ENCODE measurements around the gene TEP1. TPM values are rescaled to one million over a fixed set of nuclear protein-coding genes. Genes with fewer than 3 reads are reported as not detected.

The TEP1 gene
- total and polyA plus RNA-seq, 12 donors: 8.7 to 59.8 (median 30.8) TPM

DNA sequence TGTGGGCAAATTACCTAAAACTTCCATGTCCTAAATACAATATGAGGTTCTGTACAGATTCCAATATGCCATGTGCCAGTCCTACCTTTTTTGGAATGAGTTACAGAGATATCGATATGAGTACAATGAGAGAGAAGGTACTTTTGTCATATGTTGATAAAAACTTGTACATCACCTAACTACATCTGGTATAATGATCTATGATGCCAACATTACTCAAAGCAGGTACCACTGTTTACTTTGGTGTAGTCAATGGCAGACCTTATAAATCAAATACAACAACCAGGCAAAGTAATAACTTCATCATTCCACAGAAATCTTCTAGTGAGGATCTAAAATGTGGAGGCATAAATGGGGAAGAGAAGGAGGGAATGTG is 12.7 kb downstream of the TEP1 start:
- Histone ChIP-seq H3K9me3 (replicated peaks in 1 of 3) (no peaks in the 10 kb centered on the region), H3K27me3 (no peaks in the 10 kb centered on the region), H3K36me3 (replicated peaks in 1 of 2) (peaks cover 0 to 88% of the 10 kb centered on the region in 2 donors), H3K4me1 (replicated peaks in 1 of 2) (no peaks in the 10 kb centered on the region), H3K27ac (no peak overlapping the region), H3K4me3 (no peak overlapping the region)
- TF ChIP-seq, protein P1, sequence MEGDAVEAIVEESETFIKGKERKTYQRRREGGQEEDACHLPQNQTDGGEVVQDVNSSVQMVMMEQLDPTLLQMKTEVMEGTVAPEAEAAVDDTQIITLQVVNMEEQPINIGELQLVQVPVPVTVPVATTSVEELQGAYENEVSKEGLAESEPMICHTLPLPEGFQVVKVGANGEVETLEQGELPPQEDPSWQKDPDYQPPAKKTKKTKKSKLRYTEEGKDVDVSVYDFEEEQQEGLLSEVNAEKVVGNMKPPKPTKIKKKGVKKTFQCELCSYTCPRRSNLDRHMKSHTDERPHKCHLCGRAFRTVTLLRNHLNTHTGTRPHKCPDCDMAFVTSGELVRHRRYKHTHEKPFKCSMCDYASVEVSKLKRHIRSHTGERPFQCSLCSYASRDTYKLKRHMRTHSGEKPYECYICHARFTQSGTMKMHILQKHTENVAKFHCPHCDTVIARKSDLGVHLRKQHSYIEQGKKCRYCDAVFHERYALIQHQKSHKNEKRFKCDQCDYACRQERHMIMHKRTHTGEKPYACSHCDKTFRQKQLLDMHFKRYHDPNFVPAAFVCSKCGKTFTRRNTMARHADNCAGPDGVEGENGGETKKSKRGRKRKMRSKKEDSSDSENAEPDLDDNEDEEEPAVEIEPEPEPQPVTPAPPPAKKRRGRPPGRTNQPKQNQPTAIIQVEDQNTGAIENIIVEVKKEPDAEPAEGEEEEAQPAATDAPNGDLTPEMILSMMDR (IDR thresholded peaks at IDR 0.05): no peak
- no peak for TF ChIP-seq POLR2A (IDR thresholded peaks at IDR 0.05)
- DNase-seq: no peak
- intact Hi-C loops (cut with DNase I): loop anchor here (10.0 kb wide), 2 partner anchors 46 to 204 kb away; no protein-coding TSS in a partner anchor
- 93 to 100% (median 98%) methylated on average over 1 of the region's 1 CpG for WGBS, 4 donors

DNA sequence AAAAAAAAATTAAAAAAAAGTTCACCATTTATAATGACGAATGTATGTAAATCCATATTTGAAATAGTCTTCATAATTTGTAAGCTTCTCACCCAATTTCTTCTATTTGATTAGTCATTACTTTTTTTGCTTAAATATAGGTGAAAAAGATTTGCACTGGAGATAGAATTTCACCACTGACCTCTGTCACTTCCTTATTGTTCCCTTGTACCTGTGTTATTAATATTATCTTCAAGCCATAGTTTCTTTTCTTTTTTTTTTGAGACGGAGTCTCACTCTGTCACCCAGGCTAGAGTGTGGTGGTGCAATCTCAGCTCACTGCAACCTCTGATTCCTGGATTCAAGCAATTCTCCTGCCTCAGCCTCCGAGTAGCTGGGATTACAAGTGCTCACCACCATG is 15.8 kb downstream of the TEP1 start:
- H3K9me3 ChIP-seq (replicated peaks in 1 of 3): no peaks in the 10 kb centered on the region
- TF ChIP-seq POLR2A (IDR thresholded peaks at IDR 0.05): no peak
- TF ChIP-seq, protein P1 (IDR thresholded peaks at IDR 0.05): no peak
- H3K4me3 ChIP-seq: no peak overlapping the region
- no peaks in the 10 kb centered on the region for H3K4me1 ChIP-seq (replicated peaks in 1 of 2)
- no peak for DNase-seq
- H3K36me3 ChIP-seq (replicated peaks in 1 of 2): peaks cover 0 to 83% of the 10 kb centered on the region in 2 donors
- intact Hi-C loops (cut with DNase I): no loop called here
- no peak overlapping the region for H3K27ac ChIP-seq
- WGBS, 4 donors: 88 to 95% (median 93%) methylated on average over 3 of the region's 3 CpGs
- H3K27me3 ChIP-seq: no peaks in the 10 kb centered on the region

DNA sequence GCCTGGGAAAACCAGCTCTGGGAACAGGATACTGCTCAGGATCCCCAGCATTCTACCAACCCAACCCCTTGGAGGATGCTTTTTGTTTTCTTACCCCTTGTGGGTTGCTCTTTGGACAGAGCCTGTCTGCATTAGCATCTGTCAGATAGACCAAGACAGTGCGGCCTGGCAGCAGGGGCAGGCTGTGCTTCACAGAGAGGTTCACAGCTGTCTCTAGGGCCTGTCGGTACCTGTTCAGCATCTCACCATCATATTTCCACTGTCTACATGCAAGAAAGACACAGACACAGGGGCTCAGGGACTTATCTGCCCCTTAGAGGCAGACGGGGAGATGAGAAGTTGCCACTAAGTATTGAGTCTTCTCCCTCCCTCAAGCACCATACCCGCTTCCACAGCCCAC is 21.8 kb downstream of the TEP1 start:
- Histone ChIP-seq H3K4me3 (no peak overlapping the region), H3K9me3 (replicated peaks in 1 of 3) (no peaks in the 10 kb centered on the region), H3K27ac (no peak overlapping the region), H3K27me3 (no peaks in the 10 kb centered on the region), H3K36me3 (replicated peaks in 1 of 2) (peaks cover 0 to 87% of the 10 kb centered on the region in 2 donors), H3K4me1 (replicated peaks in 1 of 2) (no peaks in the 10 kb centered on the region)
- TF ChIP-seq POLR2A (IDR thresholded peaks at IDR 0.05): no peak
- TF ChIP-seq, protein P1 (IDR thresholded peaks at IDR 0.05): no peak
- WGBS, 4 donors: 90 to 96% (median 94%) methylated on average over 4 of the region's 4 CpGs
- DNase-seq: no peak
- intact Hi-C loops (cut with DNase I): no loop called here

DNA sequence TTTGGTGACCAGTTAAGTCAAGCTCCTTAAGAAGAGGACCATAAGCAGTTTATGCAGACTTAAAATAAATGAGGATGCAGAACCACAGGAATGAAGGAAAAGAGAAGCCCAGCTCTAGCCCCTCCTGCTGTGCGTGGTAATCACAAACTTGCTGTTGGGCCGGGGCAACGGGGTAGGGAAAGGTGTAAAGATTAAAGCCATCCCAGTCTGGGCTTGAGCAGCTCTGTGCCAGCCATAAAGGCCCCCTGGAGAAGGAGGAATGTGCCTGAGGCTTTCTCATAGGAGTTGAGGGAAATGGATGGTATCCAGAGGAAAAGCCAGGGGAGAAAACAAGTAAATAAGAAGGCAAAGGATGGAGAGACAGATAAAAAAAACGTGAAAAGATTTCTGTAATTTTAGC is 25.1 kb downstream of the TEP1 start:
- Histone ChIP-seq H3K27me3 (no peaks in the 10 kb centered on the region), H3K4me1 (replicated peaks in 1 of 2) (no peaks in the 10 kb centered on the region), H3K36me3 (replicated peaks in 1 of 2) (peaks cover 0 to 91% of the 10 kb centered on the region in 2 donors), H3K4me3 (no peak overlapping the region), H3K9me3 (replicated peaks in 1 of 3) (no peaks in the 10 kb centered on the region), H3K27ac (no peak overlapping the region)
- TF ChIP-seq POLR2A (IDR thresholded peaks at IDR 0.05): no peak
- TF ChIP-seq, protein P1 (IDR thresholded peaks at IDR 0.05): no peak
- 44 to 83% (median 68%) methylated on average over 4 of the region's 4 CpGs for WGBS, 4 donors
- intact Hi-C loops (cut with DNase I): no loop called here
- no peak for DNase-seq
